ENCODE measurements around the gene TTN. TPM values are rescaled to one million over a fixed set of nuclear protein-coding genes. Genes with fewer than 3 reads are reported as not detected.

TTN gene
- total and polyA plus RNA-seq, 2 of the 4 experiments (the other 2 are of a cell fraction) = 0.02 to 0.18 TPM

GRCh38 chr2:178722296-178722695 is 84.9 kb downstream of the TTN start:
- H4K5ac ChIP-seq (ENCODE audit: low read depth, low read length) = no peak overlapping the region
- WGBS, 2 experiments (ENCODE audit: extremely low coverage in 2 of 2, insufficient read length in 1 of 2) = no CpG with 5 or more reads among the region's 3 CpGs
- no peak overlapping the region for H2BK15ac ChIP-seq (ENCODE audit: low read depth, low read length)
- no peaks in the 10 kb centered on the region for H3K9me1 ChIP-seq (ENCODE audit: insufficient read depth, low read length)
- no peaks in the 10 kb centered on the region for H3K27me3 ChIP-seq (ENCODE audit: control insufficient read depth, insufficient read depth, low read length)
- no peak overlapping the region for H2AFZ ChIP-seq (replicated peaks; ENCODE audit: low read length, poor library complexity)
- H3K4ac ChIP-seq (ENCODE audit: low read depth, low read length) = no peak overlapping the region
- dilution Hi-C loops (cut with HindIII; ENCODE audit: low sequenced_read_pairs, unreplicated experiment) (no loop called here), in situ Hi-C loops (cut with MboI; ENCODE audit: low sequenced_read_pairs) (no loop called here), intact Hi-C loops (cut with micrococcal nuclease) (no loop called here)
- no peak overlapping the region for H2AK5ac ChIP-seq (ENCODE audit: low read depth, low read length)
- no peak overlapping the region for H2AK9ac ChIP-seq (replicated peaks; ENCODE audit: low read depth, low read length, poor library complexity)
- BruUV-seq (replicated peaks) = no TSS peak
- H2BK120ac ChIP-seq (ENCODE audit: low read depth, low read length) = no peak overlapping the region
- ATAC-seq (ENCODE audit: low read depth) (no peak), DNase-seq (no peak)
- no peaks in the 10 kb centered on the region for H3K4me1 ChIP-seq (ENCODE audit: control insufficient read depth, insufficient read depth, low read length)
- no peak overlapping the region for H3K23ac ChIP-seq (ENCODE audit: low read depth, low read length)
- no peak overlapping the region for H3K9ac ChIP-seq (ENCODE audit: low read depth, low read length)
- H3K4me2 ChIP-seq (ENCODE audit: low read depth, low read length) = no peak overlapping the region
- no peaks in the 10 kb centered on the region for H4K20me1 ChIP-seq (ENCODE audit: insufficient read depth, low read length)
- no peak overlapping the region for H4K8ac ChIP-seq (ENCODE audit: low read depth in 2 of 2, low read length in 2 of 2)
- ChIA-PET POLR2A (ENCODE audit: unreplicated experiment) (no interaction called here), CTCF (no interaction called here)
- H3K27ac ChIP-seq (ENCODE audit: insufficient read depth, low read length) = no peak overlapping the region
- no peak overlapping the region for H3K56ac ChIP-seq (ENCODE audit: extremely low read depth, insufficient read depth, low read length)
- H3K14ac ChIP-seq (replicated peaks; ENCODE audit: low read depth, low read length) = no peak overlapping the region
- no peaks in the 10 kb centered on the region for H3K79me1 ChIP-seq (ENCODE audit: low read depth in 1 of 2, low read length in 2 of 2)
- H3K4me3 ChIP-seq (ENCODE audit: insufficient read depth, low read depth, low read length) = no peak overlapping the region
- H4K91ac ChIP-seq (ENCODE audit: insufficient read depth, low read depth, low read length) = no peak overlapping the region
- H3K18ac ChIP-seq (ENCODE audit: low read depth, low read length) = no peak overlapping the region
- H2BK5ac ChIP-seq (ENCODE audit: low read depth, low read length, poor library complexity, severe bottlenecking) = no peak overlapping the region
- no peaks in the 10 kb centered on the region for H3K36me3 ChIP-seq (ENCODE audit: control insufficient read depth, insufficient read depth, low read length)
- H3K9me3 ChIP-seq (ENCODE audit: control insufficient read depth, insufficient read depth, low read length) = no peaks in the 10 kb centered on the region
- TF ChIP-seq POLR2A (IDR thresholded peaks at IDR 0.05; ENCODE audit: low read depth, low read length) (no peak), CEBPB (IDR thresholded peaks at IDR 0.05; ENCODE audit: low read depth, low read length) (no peak), NFE2L2 (IDR thresholded peaks at IDR 0.05; ENCODE audit: low read depth, low read length) (no peak), RCOR1 (IDR thresholded peaks at IDR 0.05; ENCODE audit: insufficient replicate concordance, low read length) (no peak), RAD21 (IDR thresholded peaks at IDR 0.05; ENCODE audit: low read length) (no peak), BHLHE40 (IDR thresholded peaks at IDR 0.05; ENCODE audit: low read depth, low read length) (no peak), CHD1 (IDR thresholded peaks at IDR 0.05; ENCODE audit: low read depth, low read length) (no peak), FOS (IDR thresholded peaks at IDR 0.05; ENCODE audit: low read depth, low read length) (no peak), MAZ (IDR thresholded peaks at IDR 0.05; ENCODE audit: borderline replicate concordance, low read depth, low read length) (no peak), RFX5 (IDR thresholded peaks at IDR 0.05; ENCODE audit: low read depth, low read length) (no peak), SMC3 (IDR thresholded peaks at IDR 0.05; ENCODE audit: low read depth, low read length) (no peak), MAFK (IDR thresholded peaks at IDR 0.05; ENCODE audit: low read depth, low read length) (no peak)
- TF ChIP-seq, protein P1, sequence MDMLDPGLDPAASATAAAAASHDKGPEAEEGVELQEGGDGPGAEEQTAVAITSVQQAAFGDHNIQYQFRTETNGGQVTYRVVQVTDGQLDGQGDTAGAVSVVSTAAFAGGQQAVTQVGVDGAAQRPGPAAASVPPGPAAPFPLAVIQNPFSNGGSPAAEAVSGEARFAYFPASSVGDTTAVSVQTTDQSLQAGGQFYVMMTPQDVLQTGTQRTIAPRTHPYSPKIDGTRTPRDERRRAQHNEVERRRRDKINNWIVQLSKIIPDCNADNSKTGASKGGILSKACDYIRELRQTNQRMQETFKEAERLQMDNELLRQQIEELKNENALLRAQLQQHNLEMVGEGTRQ (IDR thresholded peaks at IDR 0.05; ENCODE audit: low read depth, low read length) = no peak
- H2BK20ac ChIP-seq (ENCODE audit: low read depth, low read length) = no peak overlapping the region

Data from IMR-90 (cell line).